Trophoblast cell (in vitro differentiated cells and primary cell): ENCODE results near the gene CNRIP1.

Source experiments
- DNase-seq, 2 donors: peaks; one replicate each; pipeline ENCODE4 v3.0.0-alpha.2; 2016
- H2AFZ ChIP-seq: 2 replicates; pipeline ENCODE4 v1.6.1; 2013; ENCODE audit warnings: low read length, moderate library complexity, mild to moderate bottlenecking; ENCODE audit not compliant: insufficient read depth, poor library complexity
- H2AK5ac ChIP-seq: 2 replicates; pipeline ENCODE4 v1.6.1; 2013; ENCODE audit warnings: mild to moderate bottlenecking, low read length
- H2BK120ac ChIP-seq: 2 replicates; pipeline ENCODE4 v1.6.1; 2013; ENCODE audit warnings: low read length, mild to moderate bottlenecking, moderate library complexity; ENCODE audit not compliant: insufficient read depth, poor library complexity
- H2BK12ac ChIP-seq: 2 replicates; pipeline ENCODE4 v1.6.1; 2013; ENCODE audit warnings: mild to moderate bottlenecking, low read length, moderate library complexity
- H2BK5ac ChIP-seq: 2 replicates; pipeline ENCODE4 v1.6.1; 2013; ENCODE audit warnings: low read length, low read depth, moderate library complexity, mild to moderate bottlenecking; ENCODE audit not compliant: poor library complexity
- H3K14ac ChIP-seq: 2 replicates; pipeline ENCODE4 v1.6.1; 2013; ENCODE audit warnings: mild to moderate bottlenecking, low read length
- H3K18ac ChIP-seq: 2 replicates; pipeline ENCODE4 v1.6.1; 2013; ENCODE audit warnings: mild to moderate bottlenecking, low read length
- H3K23ac ChIP-seq: 2 replicates; pipeline ENCODE4 v1.6.1; 2013; ENCODE audit warnings: low read length
- H3K27ac ChIP-seq: 2 replicates; pipeline ENCODE4 v1.5.1; 2013; ENCODE audit warnings: low read depth, mild to moderate bottlenecking, inconsistent platforms, low read length, moderate library complexity
- H3K27me3 ChIP-seq: 2 replicates; pipeline ENCODE4 v1.6.1; 2013; ENCODE audit warnings: inconsistent platforms, mild to moderate bottlenecking, low read length, moderate library complexity; ENCODE audit not compliant: insufficient read depth
- H3K36me3 ChIP-seq, 2 experiments: 1 replicate in 1 of 2; 2 replicates in 1 of 2; pipeline ENCODE4 v1.6.1; 2013; ENCODE audit warnings: low read length in 2 of 2, mild to moderate bottlenecking in 2 of 2, moderate library complexity in 1 of 2; ENCODE audit not compliant: insufficient read depth in 2 of 2, control insufficient read depth in 1 of 2
- H3K4ac ChIP-seq: 2 replicates; pipeline ENCODE4 v1.6.1; 2013; ENCODE audit warnings: low read depth, mild to moderate bottlenecking, low read length, moderate library complexity
- H3K4me1 ChIP-seq, 2 experiments: 1 replicate in 1 of 2; 2 replicates in 1 of 2; pipeline ENCODE4 v1.6.1; 2013; ENCODE audit warnings: low read length in 2 of 2, mild to moderate bottlenecking in 2 of 2, moderate library complexity in 1 of 2; ENCODE audit not compliant: insufficient read depth in 2 of 2, control insufficient read depth in 1 of 2
- H3K4me2 ChIP-seq: 2 replicates; pipeline ENCODE4 v1.6.1; 2013; ENCODE audit warnings: inconsistent platforms, mild to moderate bottlenecking, low read length, moderate library complexity
- H3K4me3 ChIP-seq: 2 replicates; pipeline ENCODE4 v1.5.1; 2013; ENCODE audit warnings: mild to moderate bottlenecking, low read depth, low read length, inconsistent platforms
- H3K79me1 ChIP-seq: one replicate; pipeline ENCODE4 v1.6.1; 2013; ENCODE audit warnings: low read length
- H3K79me2 ChIP-seq: 2 replicates; pipeline ENCODE4 v1.6.1; 2013; ENCODE audit warnings: low read length, mild to moderate bottlenecking; ENCODE audit not compliant: control insufficient read depth, insufficient read depth, poor library complexity
- H3K9ac ChIP-seq: 2 replicates; pipeline ENCODE4 v1.6.1; 2013; ENCODE audit warnings: mild to moderate bottlenecking, low read length
- H3K9me3 ChIP-seq: 2 replicates; pipeline ENCODE4 v1.6.1; 2013; ENCODE audit warnings: low read depth, mild to moderate bottlenecking, control low read depth, inconsistent platforms, low read length; ENCODE audit not compliant: insufficient read depth
- H4K12ac ChIP-seq: 2 replicates; pipeline ENCODE4 v1.6.1; 2013; ENCODE audit warnings: low read depth, mild to moderate bottlenecking, low read length, moderate library complexity
- H4K8ac ChIP-seq: 2 replicates; pipeline ENCODE4 v1.6.1; 2013; ENCODE audit warnings: low read depth, mild to moderate bottlenecking, low read length, moderate library complexity
- H4K91ac ChIP-seq: one replicate; pipeline ENCODE4 v1.6.1; 2013; ENCODE audit warnings: low read depth, mild to moderate bottlenecking, low read length, moderate library complexity
- whole genome bisulfite sequencing: extraction: QIAGEN DNeasy Blood & Tissue Kit; methylation state at CpG from one replicate; pipeline ENCODE4 v1.1.7; 2013; ENCODE audit warnings: missing lambda C conversion rate; ENCODE audit not compliant: insufficient read length, insufficient coverage; ENCODE audit errors: extremely low coverage; 5-methylcytosine and 5-hydroxymethylcytosine counted together

Gene CNRIP1

GRCh38 chr2:68293024-68293423 is 26.7 kb downstream of the CNRIP1 start:
- Histone ChIP-seq H4K91ac (no peak overlapping the region), H3K27ac (no peak overlapping the region), H3K9ac (no peak overlapping the region), H2BK120ac (no peak overlapping the region), H3K23ac (no peak overlapping the region), H2AK5ac (no peak overlapping the region), H3K79me2 (no peaks in the 10 kb centered on the region), H3K4me1 (no peaks in the 10 kb centered on the region), H3K18ac (no peak overlapping the region), H3K4ac (no peak overlapping the region), H2BK5ac (no peak overlapping the region), H3K36me3 (no peaks in the 10 kb centered on the region), H3K4me2 (no peak overlapping the region), H3K27me3 (no peaks in the 10 kb centered on the region), H4K8ac (no peak overlapping the region), H2AFZ (no peak overlapping the region), H2BK12ac (no peak overlapping the region), H3K4me3 (no peak overlapping the region), H4K12ac (no peak overlapping the region), H3K9me3 (no peaks in the 10 kb centered on the region), H3K79me1 (no peaks in the 10 kb centered on the region), H3K14ac (no peak overlapping the region)
- WGBS, result no CpG with 5 or more reads among the region's 4 CpGs
- no peak for DNase-seq

- Histone ChIP-seq H3K4me3 (no peak overlapping the region), H3K27me3 (no peaks in the 10 kb centered on the region), H3K36me3 (no peaks in the 10 kb centered on the region), H3K18ac (no peak overlapping the region), H3K9ac (no peak overlapping the region), H4K91ac (no peak overlapping the region), H4K12ac (no peak overlapping the region), H3K4ac (no peak overlapping the region), H2AFZ (no peak overlapping the region), H3K4me2 (no peak overlapping the region), H2BK120ac (no peak overlapping the region), H4K8ac (no peak overlapping the region), H3K27ac (no peak overlapping the region), H2BK12ac (no peak overlapping the region), H3K14ac (no peak overlapping the region), H3K4me1 (peaks cover 3% of the 10 kb centered on the region in 2 experiments), H3K9me3 (no peaks in the 10 kb centered on the region), H2AK5ac (no peak overlapping the region), H3K79me2 (no peaks in the 10 kb centered on the region), H3K23ac (no peak overlapping the region), H2BK5ac (no peak overlapping the region), H3K79me1 (no peaks in the 10 kb centered on the region)
- WGBS, result no CpG with 5 or more reads among the region's 3 CpGs
- peak in 1 of 2 donors; percentile 67 for DNase-seq
These were observed 27.5 kb downstream of the CNRIP1 start for GRCh38 chr2:68292108-68292710.

- no peak overlapping the region for H3K27ac ChIP-seq
- H3K27me3 ChIP-seq, result no peaks in the 10 kb centered on the region
- H3K9me3 ChIP-seq, result no peaks in the 10 kb centered on the region
- no peak overlapping the region for H4K12ac ChIP-seq
- no peaks in the 10 kb centered on the region for H3K36me3 ChIP-seq
- DNase-seq, result no peak
- H3K4me1 ChIP-seq, result peaks cover 3% of the 10 kb centered on the region in 2 experiments
- no peak overlapping the region for H2BK12ac ChIP-seq
- H3K4me2 ChIP-seq, result no peak overlapping the region
- H2AFZ ChIP-seq, result no peak overlapping the region
- no peak overlapping the region for H4K8ac ChIP-seq
- H2BK120ac ChIP-seq, result no peak overlapping the region
- H3K79me1 ChIP-seq, result no peaks in the 10 kb centered on the region
- H3K14ac ChIP-seq, result no peak overlapping the region
- H3K79me2 ChIP-seq, result no peaks in the 10 kb centered on the region
- no peak overlapping the region for H4K91ac ChIP-seq
- H3K4me3 ChIP-seq, result no peak overlapping the region
- H2AK5ac ChIP-seq, result no peak overlapping the region
- no peak overlapping the region for H2BK5ac ChIP-seq
- no peak overlapping the region for H3K9ac ChIP-seq
- no peak overlapping the region for H3K4ac ChIP-seq
- H3K18ac ChIP-seq, result no peak overlapping the region
- no peak overlapping the region for H3K23ac ChIP-seq
- no CpG with 5 or more reads among the region's 6 CpGs for WGBS
These were observed 28.4 kb downstream of the CNRIP1 start for GRCh38 chr2:68291314-68291713.

GRCh38 chr2:68290901-68291300 is 28.8 kb downstream of the CNRIP1 start:
- no peak overlapping the region for H3K18ac ChIP-seq
- H3K4me3 ChIP-seq, result no peak overlapping the region
- no peaks in the 10 kb centered on the region for H3K79me2 ChIP-seq
- no peak overlapping the region for H2BK5ac ChIP-seq
- no peak overlapping the region for H2BK12ac ChIP-seq
- no peak overlapping the region for H4K12ac ChIP-seq
- no peak overlapping the region for H3K14ac ChIP-seq
- H2AFZ ChIP-seq, result no peak overlapping the region
- no CpG with 5 or more reads among the region's 5 CpGs for WGBS
- no peaks in the 10 kb centered on the region for H3K27me3 ChIP-seq
- H4K8ac ChIP-seq, result no peak overlapping the region
- no peaks in the 10 kb centered on the region for H3K9me3 ChIP-seq
- H3K4me2 ChIP-seq, result no peak overlapping the region
- H4K91ac ChIP-seq, result no peak overlapping the region
- no peak overlapping the region for H3K4ac ChIP-seq
- H3K23ac ChIP-seq, result no peak overlapping the region
- H3K27ac ChIP-seq, result no peak overlapping the region
- no peak overlapping the region for H2AK5ac ChIP-seq
- no peak overlapping the region for H2BK120ac ChIP-seq
- peaks cover 3% of the 10 kb centered on the region in 2 experiments for H3K4me1 ChIP-seq
- no peak overlapping the region for H3K9ac ChIP-seq
- DNase-seq, result no peak
- H3K36me3 ChIP-seq, result no peaks in the 10 kb centered on the region
- H3K79me1 ChIP-seq, result no peaks in the 10 kb centered on the region
